Colonic mucosa (tissue), 2 donors: Measurements from ENCODE around the gene TMED9. TPM values are rescaled to one million over a fixed set of nuclear protein-coding genes. Genes with fewer than 3 reads are reported as not detected.

Experiments
- total RNA-seq, 2 donors: library from RNA; stranded (reverse); fragmentation: NEBNext Ultra II Directional in 1 of 2; extraction: Animal tissue kit (Norgen Biotek cat#: 25700) in 1 of 2; gene quantifications; one replicate each; pipeline ENCODE4 v1.2.1, GENCODE V29; 2021
- donor health status: DM: no; HTN: no; CAD: no.
- donor health status: DM: no; HTN: no; CAD: no.

Gene TMED9
- total RNA-seq, 2 donors from 2014 or later: 187 to 303 TPM

Other genes starting within 250 kb of the TMED9 start
- 100 to 1,000 TPM; 137 to 185 TPM for gene LMAN2, start 240.5 kb upstream of the TMED9 start, total RNA-seq
- 10 to 100 TPM in 1 of 2 donors, 1 to 10 TPM in 1; 9.1 to 10.1 TPM for gene RGS14, start 234.3 kb upstream of the TMED9 start, total RNA-seq
- not detected for gene SLC34A1, start 207.8 kb upstream of the TMED9 start, total RNA-seq
- not detected for gene PFN3, start 191.5 kb upstream of the TMED9 start, total RNA-seq
- gene F12, start 182.6 kb upstream of the TMED9 start, total RNA-seq: 10 to 100 TPM; 14.7 to 34.0 TPM
- gene GRK6, start 165.5 kb upstream of the TMED9 start, total RNA-seq: 10 to 100 TPM; 38.0 to 64.4 TPM
- gene PRR7, start 145.4 kb upstream of the TMED9 start, total RNA-seq: 1 to 10 TPM; 3.9 to 5.0 TPM
- gene DBN1, start 118.6 kb upstream of the TMED9 start, total RNA-seq: 10 to 100 TPM in 1 of 2 donors, 1 to 10 TPM in 1; 9.3 to 18.8 TPM
- 10 to 100 TPM; 19.7 to 44.9 TPM for gene PDLIM7, start 94.6 kb upstream of the TMED9 start, total RNA-seq
- gene DOK3, start 82.4 kb upstream of the TMED9 start, total RNA-seq: 1 to 10 TPM; 4.1 to 8.9 TPM
- 100 to 1,000 TPM in 1 of 2 donors, 10 to 100 TPM in 1; 84.3 to 134 TPM for gene DDX41, start 75.2 kb upstream of the TMED9 start, total RNA-seq
- 10 to 100 TPM; 39.4 to 78.6 TPM for gene FAM193B, start 37.6 kb upstream of the TMED9 start, total RNA-seq
- gene B4GALT7, start 7.9 kb downstream of the TMED9 start, total RNA-seq: 10 to 100 TPM; 19.2 to 30.3 TPM
- gene FAM153A, start 190.7 kb downstream of the TMED9 start, total RNA-seq: 1 to 10 TPM in 1 of 2 donors, under 1 TPM in 1; 0.52 to 4.4 TPM